ENCODE results near the gene INPP1.

INPP1 gene

DNA sequence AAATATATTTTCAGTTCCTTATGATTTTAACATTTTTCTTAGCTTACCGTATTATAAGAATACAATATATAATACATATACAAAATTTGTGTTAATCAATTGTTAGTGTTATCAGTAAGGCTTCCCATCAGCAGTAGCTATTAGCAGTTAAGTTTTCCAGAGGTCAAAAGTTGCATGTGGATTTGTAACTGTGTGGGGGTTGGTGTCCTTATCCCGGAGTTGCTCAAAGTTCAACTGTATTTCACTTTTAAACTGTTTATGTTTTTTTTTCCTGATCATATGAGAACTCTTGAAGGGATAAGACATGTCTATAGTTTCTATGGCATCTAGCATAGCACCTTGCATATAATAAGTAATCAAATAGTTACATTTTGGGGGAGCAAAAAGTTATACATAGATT lies 52.9 kb downstream of the INPP1 start:
- H3K9me3 Mint-ChIP-seq, result no peaks in the 10 kb centered on the region
- peaks cover 2% of the 10 kb centered on the region for H3K36me3 Mint-ChIP-seq
- H3K27me3 Mint-ChIP-seq, result no peaks in the 10 kb centered on the region
- no peaks in the 10 kb centered on the region for H3K4me1 Mint-ChIP-seq
- DNase-seq (ENCODE audit: low spot score in 2 of 2) (no peak), ATAC-seq (ENCODE audit: low read depth) (no peak)
- no peak overlapping the region for H3K27ac Mint-ChIP-seq
- no peak overlapping the region for H3K4me3 Mint-ChIP-seq

DNA sequence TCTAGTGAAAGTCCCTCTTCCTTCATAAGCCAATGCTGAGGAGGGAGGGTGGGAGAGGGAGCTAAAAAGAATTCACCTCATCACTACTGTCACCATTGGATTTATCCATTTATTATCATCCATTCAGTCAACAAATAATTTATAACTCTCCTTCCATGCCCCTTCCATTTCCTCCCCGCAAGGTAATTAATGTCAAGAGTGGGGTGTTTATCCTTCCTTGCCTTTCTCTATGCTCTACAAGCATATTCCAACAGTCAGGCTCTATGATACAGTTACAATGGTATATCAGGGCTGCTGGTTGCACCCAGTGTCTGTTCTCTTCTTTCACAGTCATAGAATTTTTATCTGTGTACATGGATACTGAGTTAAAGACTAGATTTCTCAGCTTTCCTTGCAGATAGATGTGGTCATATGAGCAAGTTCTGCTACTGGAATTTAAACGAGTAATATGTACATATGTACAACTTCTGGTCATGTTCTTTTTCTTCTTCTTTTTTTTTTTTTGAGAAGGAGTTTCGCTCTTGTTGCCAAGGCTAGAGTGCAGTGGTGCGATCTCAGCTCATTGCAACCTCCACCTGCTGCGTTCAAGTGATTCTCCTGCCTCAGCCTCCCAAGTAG lies 59.7 kb downstream of the INPP1 start:
- H3K27ac Mint-ChIP-seq, result no peak overlapping the region
- no peaks in the 10 kb centered on the region for H3K36me3 Mint-ChIP-seq
- ATAC-seq (ENCODE audit: low read depth) (no peak), DNase-seq (ENCODE audit: low spot score in 2 of 2) (no peak)
- H3K27me3 Mint-ChIP-seq, result no peaks in the 10 kb centered on the region
- H3K4me1 Mint-ChIP-seq, result no peaks in the 10 kb centered on the region
- H3K4me3 Mint-ChIP-seq, result no peak overlapping the region
- H3K9me3 Mint-ChIP-seq, result no peaks in the 10 kb centered on the region

DNA sequence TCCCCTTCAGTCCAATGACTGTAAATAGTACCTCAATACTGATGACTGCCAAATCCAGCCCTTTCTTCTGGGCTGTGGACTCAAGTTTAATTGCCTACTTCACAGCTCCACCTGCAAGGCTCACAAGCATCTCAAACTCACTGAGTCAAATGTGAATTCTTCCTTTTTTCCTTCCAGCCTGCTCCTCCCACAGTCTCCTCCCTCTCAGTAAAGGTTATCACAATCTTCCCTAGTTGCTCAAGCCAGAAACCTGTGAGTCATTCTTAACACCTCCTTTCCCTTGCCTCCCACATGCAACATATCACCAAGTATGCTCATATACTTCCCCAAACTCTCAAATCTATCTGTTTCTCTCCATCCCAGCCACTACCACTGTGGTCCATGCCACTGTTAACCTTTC lies 61.1 kb downstream of the INPP1 start:
- H3K9me3 Mint-ChIP-seq, result no peaks in the 10 kb centered on the region
- H3K27me3 Mint-ChIP-seq, result no peaks in the 10 kb centered on the region
- ATAC-seq (ENCODE audit: low read depth) (no peak), DNase-seq (ENCODE audit: low spot score in 2 of 2) (no peak)
- no peak overlapping the region for H3K27ac Mint-ChIP-seq
- H3K36me3 Mint-ChIP-seq, result no peaks in the 10 kb centered on the region
- no peak overlapping the region for H3K4me3 Mint-ChIP-seq
- peaks cover under 1% of the 10 kb centered on the region for H3K4me1 Mint-ChIP-seq

DNA sequence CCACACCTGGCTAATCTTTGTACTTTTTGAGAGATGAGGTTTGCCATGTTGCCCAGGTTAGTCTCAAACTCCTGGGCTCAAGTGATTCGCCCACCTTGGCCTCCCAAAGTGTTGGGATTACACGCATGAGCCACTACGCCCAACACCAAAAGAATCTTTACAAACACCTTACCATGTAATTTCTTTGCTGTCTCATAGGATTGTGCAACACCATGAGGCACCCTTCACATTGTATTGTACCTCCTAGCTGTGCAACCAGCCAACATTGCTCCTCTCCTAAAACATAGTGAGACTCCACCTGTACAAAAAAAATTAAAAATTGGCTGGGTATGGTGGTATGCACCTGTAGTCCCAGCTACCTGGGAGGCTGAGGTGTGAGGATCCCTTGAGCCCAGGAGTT lies 61.7 kb downstream of the INPP1 start:
- Mint-ChIP-seq H3K4me1 (peaks cover 5% of the 10 kb centered on the region), H3K27ac (no peak overlapping the region), H3K9me3 (no peaks in the 10 kb centered on the region), H3K4me3 (no peak overlapping the region), H3K27me3 (no peaks in the 10 kb centered on the region), H3K36me3 (no peaks in the 10 kb centered on the region)
- no peak for DNase-seq (ENCODE audit: low spot score in 2 of 2)
- ATAC-seq (ENCODE audit: low read depth), result no peak

DNA sequence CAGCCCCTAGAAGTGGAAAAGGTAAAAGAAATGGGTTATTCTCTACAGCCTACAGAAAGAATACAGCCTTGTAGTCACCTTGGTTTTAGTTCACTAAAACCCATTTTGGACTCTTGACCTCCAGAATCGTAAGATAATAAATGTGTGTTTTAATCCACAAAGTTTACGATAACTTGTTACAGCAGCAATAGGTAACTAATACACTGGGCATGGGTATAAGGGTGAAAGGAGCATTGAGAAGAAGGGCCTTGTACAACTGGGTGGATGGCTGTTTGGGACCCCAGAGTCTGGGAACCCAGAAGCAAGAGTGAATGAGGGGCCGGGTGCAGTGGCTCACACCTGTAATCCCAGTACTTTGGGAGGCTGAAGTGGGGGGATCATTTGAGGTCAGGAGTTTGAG lies 62.6 kb downstream of the INPP1 start:
- no peaks in the 10 kb centered on the region for H3K36me3 Mint-ChIP-seq
- no peak overlapping the region for H3K4me3 Mint-ChIP-seq
- no peak for DNase-seq (ENCODE audit: low spot score in 2 of 2)
- H3K9me3 Mint-ChIP-seq, result no peaks in the 10 kb centered on the region
- no peak overlapping the region for H3K27ac Mint-ChIP-seq
- H3K27me3 Mint-ChIP-seq, result no peaks in the 10 kb centered on the region
- peaks cover 5% of the 10 kb centered on the region for H3K4me1 Mint-ChIP-seq
- ATAC-seq (ENCODE audit: low read depth), result no peak

DNA sequence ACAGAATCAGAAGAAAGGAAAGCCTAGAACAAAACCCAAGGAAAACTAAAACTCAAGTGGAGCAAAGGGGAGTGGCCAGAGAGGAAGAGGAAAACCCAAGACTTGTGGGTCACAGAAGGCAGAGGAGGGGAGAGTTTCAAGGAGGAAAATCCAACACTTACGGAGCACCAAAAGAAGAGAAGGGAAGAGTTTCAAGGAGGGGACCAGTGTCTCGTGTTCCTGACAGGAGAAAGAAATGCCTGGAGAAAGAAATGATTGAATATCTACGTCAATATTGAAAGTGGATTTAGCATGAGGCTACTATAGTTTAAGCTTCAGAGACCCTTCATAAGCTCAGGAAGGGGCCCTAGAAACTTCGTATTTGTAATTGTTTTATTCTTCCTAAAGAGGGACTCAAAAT lies 63.4 kb downstream of the INPP1 start:
- no peaks in the 10 kb centered on the region for H3K9me3 Mint-ChIP-seq
- no peaks in the 10 kb centered on the region for H3K36me3 Mint-ChIP-seq
- H3K4me3 Mint-ChIP-seq, result no peak overlapping the region
- H3K27me3 Mint-ChIP-seq, result no peaks in the 10 kb centered on the region
- H3K27ac Mint-ChIP-seq, result no peak overlapping the region
- no peak for DNase-seq (ENCODE audit: low spot score in 2 of 2)
- peaks cover 7% of the 10 kb centered on the region for H3K4me1 Mint-ChIP-seq
- no peak for ATAC-seq (ENCODE audit: low read depth)

DNA sequence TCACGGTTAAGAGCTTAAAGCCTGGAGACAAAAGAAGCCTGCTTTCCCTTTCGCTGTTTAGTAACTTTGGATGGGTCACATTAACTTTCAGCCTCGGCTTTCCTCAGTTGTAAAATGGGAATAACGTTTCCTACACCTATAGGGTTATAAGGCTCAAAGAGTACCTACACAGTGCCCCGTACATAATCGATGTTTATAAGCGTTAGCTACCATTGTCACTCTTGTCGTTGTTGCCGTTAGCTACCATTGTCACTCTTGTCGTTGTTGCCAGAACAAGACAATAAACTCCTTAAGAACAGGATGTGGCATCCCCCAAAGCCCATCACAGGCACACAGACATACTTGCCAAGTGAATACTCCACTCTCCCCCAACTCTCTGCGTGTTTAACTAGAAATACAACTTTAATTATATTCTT lies 63.9 kb downstream of the INPP1 start:
- H3K4me1 Mint-ChIP-seq, result peaks cover 7% of the 10 kb centered on the region
- H3K9me3 Mint-ChIP-seq, result no peaks in the 10 kb centered on the region
- H3K27me3 Mint-ChIP-seq, result no peaks in the 10 kb centered on the region
- DNase-seq (ENCODE audit: low spot score in 2 of 2), result no peak
- ATAC-seq (ENCODE audit: low read depth), result peak; percentile 8
- peak overlapping the region; percentile 82 for H3K4me3 Mint-ChIP-seq
- no peaks in the 10 kb centered on the region for H3K36me3 Mint-ChIP-seq
- H3K27ac Mint-ChIP-seq, result peak overlapping the region; percentile 83

DNA sequence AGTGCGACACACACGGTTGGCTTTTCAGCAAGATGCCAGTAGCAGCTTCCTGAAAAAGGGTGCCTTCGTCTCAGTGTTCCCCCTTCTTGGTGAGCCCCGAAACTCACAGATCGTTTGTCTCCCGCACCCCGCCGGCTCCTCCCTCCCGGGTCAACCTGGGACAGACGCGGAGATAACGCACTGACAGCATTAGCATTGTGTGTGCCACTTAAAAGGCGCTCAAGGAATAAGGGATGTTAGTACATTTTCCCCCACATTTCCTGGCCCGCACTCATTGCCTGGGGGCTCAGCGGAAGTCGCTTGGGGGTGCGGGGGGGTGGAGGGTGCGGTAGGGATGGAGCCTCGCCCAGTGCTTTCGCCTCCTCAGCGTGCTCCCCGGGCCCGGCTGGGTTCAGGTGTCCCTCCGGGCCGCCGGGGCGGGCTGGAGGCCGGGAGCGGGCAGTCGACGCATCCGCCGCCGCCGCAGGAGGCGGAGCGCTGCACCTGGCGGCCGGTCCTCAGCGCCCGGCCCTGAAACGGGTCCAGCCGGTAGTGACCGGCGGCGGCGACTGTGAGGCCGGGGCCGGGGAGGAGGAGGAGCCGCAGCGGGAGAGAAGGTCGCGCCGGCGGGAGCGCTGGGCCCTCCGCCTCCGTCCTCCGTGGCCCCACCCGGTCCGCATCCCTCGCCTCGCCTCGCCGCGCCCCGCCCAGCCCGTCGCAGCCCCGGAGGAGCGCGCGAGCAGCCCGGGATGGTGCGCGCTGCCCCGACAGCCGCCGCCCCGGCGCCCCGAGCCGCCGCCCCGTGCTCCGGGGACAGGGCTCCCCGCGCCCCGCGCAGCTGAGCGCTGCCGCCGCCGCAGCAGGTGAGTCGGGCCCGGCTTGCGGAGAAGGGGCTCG lies 64.5 kb downstream of the INPP1 start, which contains the start of gene MFSD6:
TSS of gene MFSD6 (plus strand) at position 694 of the 876 bp plus-strand sequence. CDS start 27,675 bp downstream, outside the sequence.
- Mint-ChIP-seq H3K9me3 (no peaks in the 10 kb centered on the region), H3K36me3 (no peaks in the 10 kb centered on the region), H3K4me3 (peak within 1 kb of the TSS; percentile 83), H3K4me1 (peaks cover 8% of the 10 kb centered on the region), H3K27ac (peak within 1 kb of the TSS; percentile 89), H3K27me3 (no peaks in the 10 kb centered on the region)
- DNase-seq (ENCODE audit: low spot score in 2 of 2), result peak; percentile 65 to 71
- peak; percentile 57 for ATAC-seq (ENCODE audit: low read depth)

DNA sequence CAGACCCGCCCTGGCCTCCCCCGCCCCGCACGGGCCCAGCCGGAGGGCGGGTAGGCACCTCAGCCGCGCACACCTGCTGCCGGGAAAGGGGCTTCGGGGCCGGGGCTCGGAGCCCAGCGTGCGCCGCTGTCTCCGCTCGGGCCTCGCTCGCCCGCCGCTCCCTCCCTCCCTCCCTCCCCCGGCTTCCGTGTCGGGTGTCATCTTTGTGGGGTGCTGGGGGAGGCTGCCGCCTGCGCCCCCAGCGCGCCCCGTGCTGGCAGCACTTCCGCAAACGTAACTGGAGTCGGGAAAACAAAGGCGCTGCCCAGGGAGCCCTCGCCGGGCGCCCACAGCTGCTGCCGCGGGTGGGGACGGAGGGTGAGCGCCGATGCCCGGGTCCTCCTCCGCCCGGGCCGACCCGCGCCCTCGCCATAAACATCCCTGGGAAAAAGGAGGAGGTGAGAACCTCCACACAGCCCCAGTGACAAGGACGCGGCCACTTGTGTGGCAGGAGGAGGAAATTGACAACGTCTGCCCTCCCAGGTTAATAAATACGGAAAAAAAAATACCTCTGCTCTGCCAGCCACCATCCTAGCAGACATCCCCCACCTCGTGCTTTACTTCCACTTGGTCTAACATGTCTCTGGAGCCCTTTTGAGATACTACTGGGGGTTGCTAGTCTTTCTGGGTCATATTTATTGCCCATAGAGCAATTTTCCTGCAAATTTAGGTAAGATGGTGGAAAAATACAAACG lies 65.3 kb downstream of the INPP1 start:
- Mint-ChIP-seq H3K27ac (peak overlapping the region; percentile 89), H3K9me3 (no peaks in the 10 kb centered on the region), H3K27me3 (no peaks in the 10 kb centered on the region), H3K36me3 (no peaks in the 10 kb centered on the region), H3K4me3 (peak overlapping the region; percentile 83), H3K4me1 (peaks cover 16% of the 10 kb centered on the region)
- peak in 1 of 2 donors; percentile 68 for DNase-seq (ENCODE audit: low spot score in 2 of 2)
- ATAC-seq (ENCODE audit: low read depth), result peak; percentile 73

DNA sequence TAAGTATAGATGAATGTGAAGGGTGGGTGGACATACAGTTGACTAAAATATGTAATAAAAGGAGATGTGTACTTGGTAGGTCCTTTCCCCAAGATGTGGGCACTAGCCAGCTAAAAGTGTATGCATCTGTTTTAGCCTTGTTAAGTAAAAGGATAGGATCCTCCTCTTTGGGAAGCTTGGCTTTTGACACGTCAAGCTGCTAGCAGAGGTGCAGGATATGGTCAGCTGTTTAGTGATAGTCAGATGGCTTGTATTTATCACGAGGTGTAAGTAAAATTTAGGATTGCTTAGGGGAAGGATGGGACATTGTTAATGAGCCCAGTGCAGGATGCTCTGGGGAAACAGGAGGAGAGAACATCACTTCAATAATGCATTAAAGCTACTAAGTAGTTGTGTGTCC lies 66.2 kb downstream of the INPP1 start:
- ATAC-seq (ENCODE audit: low read depth) (no peak), DNase-seq (ENCODE audit: low spot score in 2 of 2) (no peak)
- Mint-ChIP-seq H3K4me3 (peak overlapping the region; percentile 83), H3K9me3 (no peaks in the 10 kb centered on the region), H3K27ac (no peak overlapping the region), H3K4me1 (peaks cover 19% of the 10 kb centered on the region), H3K27me3 (no peaks in the 10 kb centered on the region), H3K36me3 (no peaks in the 10 kb centered on the region)

DNA sequence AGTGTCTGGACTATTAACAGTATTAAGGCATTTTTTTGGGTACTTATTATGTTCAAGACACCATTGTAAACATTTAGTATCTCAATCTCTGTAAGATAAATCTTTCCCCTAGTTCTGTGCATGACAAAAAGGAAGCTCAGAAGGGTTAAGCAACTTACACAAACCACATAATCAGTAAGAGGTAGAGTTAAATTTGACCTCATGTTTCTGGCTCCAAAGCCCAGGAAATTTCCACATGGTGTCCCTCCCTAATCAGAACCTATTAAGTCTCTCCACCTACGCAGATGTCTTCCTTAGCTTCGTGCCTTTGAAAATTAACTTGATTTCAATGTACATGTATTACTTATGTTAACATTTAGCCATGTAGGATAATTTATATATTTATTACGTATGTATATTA lies 66.8 kb downstream of the INPP1 start:
- Mint-ChIP-seq H3K4me1 (peaks cover 19% of the 10 kb centered on the region), H3K4me3 (no peak overlapping the region)
- DNase-seq (ENCODE audit: low spot score in 2 of 2), result no peak

DNA sequence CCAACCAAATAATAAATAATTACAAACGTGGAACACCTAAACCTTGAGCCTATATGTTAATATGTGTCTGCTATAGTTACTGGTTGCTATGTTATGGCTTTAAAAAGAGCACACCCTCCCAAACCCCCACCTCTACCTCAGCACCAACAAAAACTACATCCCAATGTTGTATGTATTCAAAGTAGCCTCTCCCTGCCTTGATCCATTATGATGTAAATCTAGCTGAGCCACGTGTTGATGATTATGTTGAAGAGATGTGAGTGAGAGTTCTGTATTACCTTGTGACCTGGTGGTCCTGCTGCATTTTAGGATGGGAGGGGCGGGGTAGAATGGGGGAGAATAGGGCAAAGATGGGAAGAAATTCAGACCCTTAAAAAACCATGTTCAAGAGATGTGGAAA lies 69.6 kb downstream of the INPP1 start:
- peaks cover 25% of the 10 kb centered on the region for H3K4me1 Mint-ChIP-seq
- peaks cover 4% of the 10 kb centered on the region for H3K36me3 Mint-ChIP-seq
- H3K9me3 Mint-ChIP-seq, result no peaks in the 10 kb centered on the region
- ATAC-seq (ENCODE audit: low read depth), result no peak
- no peak for DNase-seq (ENCODE audit: low spot score in 2 of 2)
- no peak overlapping the region for H3K4me3 Mint-ChIP-seq
- H3K27ac Mint-ChIP-seq, result peak overlapping the region; percentile 49
- H3K27me3 Mint-ChIP-seq, result no peaks in the 10 kb centered on the region

More for the DNA sequence above, 66.8 kb downstream of the INPP1 start:
- no peak for ATAC-seq (ENCODE audit: low read depth)
- no peaks in the 10 kb centered on the region for H3K27me3 Mint-ChIP-seq
- H3K27ac Mint-ChIP-seq, result no peak overlapping the region
- no peaks in the 10 kb centered on the region for H3K36me3 Mint-ChIP-seq
- H3K9me3 Mint-ChIP-seq, result no peaks in the 10 kb centered on the region

DNA sequence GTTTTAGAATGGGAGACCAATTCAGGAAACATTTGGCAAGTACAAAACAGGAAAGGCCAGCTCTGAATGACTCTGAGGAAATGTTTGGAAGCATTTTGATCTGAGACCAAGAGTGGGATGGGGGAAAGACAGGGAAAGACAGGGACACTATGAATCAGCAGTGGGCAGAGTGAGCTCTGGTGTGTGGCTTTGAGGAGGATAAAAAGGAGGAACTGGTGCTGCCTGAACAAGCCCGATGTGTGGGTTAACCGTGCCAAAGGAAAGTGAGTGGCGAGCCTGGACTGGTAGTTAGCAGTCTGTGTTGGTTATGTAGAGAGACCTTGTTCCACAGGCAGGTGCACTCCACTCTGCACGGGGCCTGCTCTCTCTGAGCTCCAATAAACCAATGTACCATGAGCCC lies 70.0 kb downstream of the INPP1 start:
- peaks cover 27% of the 10 kb centered on the region for H3K4me1 Mint-ChIP-seq
- no peaks in the 10 kb centered on the region for H3K9me3 Mint-ChIP-seq
- no peaks in the 10 kb centered on the region for H3K27me3 Mint-ChIP-seq
- DNase-seq (ENCODE audit: low spot score in 2 of 2) (no peak), ATAC-seq (ENCODE audit: low read depth) (no peak)
- no peak overlapping the region for H3K4me3 Mint-ChIP-seq
- H3K36me3 Mint-ChIP-seq, result peaks cover 6% of the 10 kb centered on the region
- peak overlapping the region; percentile 49 for H3K27ac Mint-ChIP-seq

DNA sequence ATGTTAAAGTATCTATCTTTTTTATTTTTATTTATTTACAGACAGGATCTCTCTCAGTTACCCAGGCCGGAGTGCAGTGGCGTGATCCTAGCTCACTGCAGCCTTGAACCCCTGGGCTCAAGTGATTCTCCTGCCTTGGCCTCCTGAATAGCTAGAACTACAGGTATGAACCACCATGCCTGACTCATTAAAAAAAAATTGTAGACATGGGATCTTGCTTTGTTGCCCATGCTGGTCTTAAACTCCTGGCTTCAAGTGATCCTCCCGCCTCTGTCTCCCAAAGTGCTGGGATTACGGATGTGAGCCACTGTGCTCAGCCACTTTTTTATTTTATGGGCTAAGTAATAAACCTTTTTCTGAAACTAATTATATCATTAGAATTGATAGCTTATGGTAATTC lies 71.9 kb downstream of the INPP1 start:
- Mint-ChIP-seq H3K27ac (peak overlapping the region; percentile 89), H3K27me3 (no peaks in the 10 kb centered on the region), H3K4me1 (peaks cover 27% of the 10 kb centered on the region), H3K4me3 (no peak overlapping the region), H3K36me3 (peaks cover 7% of the 10 kb centered on the region), H3K9me3 (no peaks in the 10 kb centered on the region)
- DNase-seq (ENCODE audit: low spot score in 2 of 2) (no peak), ATAC-seq (ENCODE audit: low read depth) (no peak)
